Stimulated activated CD8-positive, alpha-beta memory T cell treated with anti-CD3 and anti-CD28 coated beads, Interleukin-7, amount 100 ng/mL, for 1 hour (primary cell): ENCODE results near the gene RBBP6.

Experiments
- DNase-seq, 2 donors: peaks; one replicate each; pipeline ENCODE4 v3.0.0-alpha.2; 2020; ENCODE audit warnings: low read depth in 2 of 2

RBBP6 gene

GRCh38 chr16:24523569-24523968 is 15.8 kb upstream of the RBBP6 start:
- no peak for DNase-seq

- no peak for DNase-seq
These were observed 14.3 kb upstream of the RBBP6 start for GRCh38 chr16:24524855-24525677.

GRCh38 chr16:24525970-24526559 is 13.3 kb upstream of the RBBP6 start:
- no peak for DNase-seq

GRCh38 chr16:24526701-24527495 is 12.5 kb upstream of the RBBP6 start:
- no peak for DNase-seq

GRCh38 chr16:24531166-24531565 is 8.2 kb upstream of the RBBP6 start:
- no peak for DNase-seq

- no peak for DNase-seq
These were observed 4.7 kb upstream of the RBBP6 start for GRCh38 chr16:24534620-24535019.

GRCh38 chr16:24535827-24536226 is 3.5 kb upstream of the RBBP6 start:
- DNase-seq: no peak

GRCh38 chr16:24536671-24537070 is 2.7 kb upstream of the RBBP6 start:
- no peak for DNase-seq

- DNase-seq: no peak
These were observed 1.7 kb upstream of the RBBP6 start for GRCh38 chr16:24537474-24538337.

- DNase-seq: no peak
These were observed 541 bp upstream of the RBBP6 start for GRCh38 chr16:24538756-24539294.

- peak in 1 of 2 donors; percentile 15 for DNase-seq
These were observed 660 bp downstream of the RBBP6 start for GRCh38 chr16:24539850-24540601.

- no peak for DNase-seq
These were observed 1.3 kb downstream of the RBBP6 start for GRCh38 chr16:24540602-24541210.

GRCh38 chr16:24541233-24541933 is 2.0 kb downstream of the RBBP6 start:
- DNase-seq: no peak

- no peak for DNase-seq
These were observed 4.6 kb downstream of the RBBP6 start for GRCh38 chr16:24543949-24544348.

GRCh38 chr16:24544640-24545039 is 5.3 kb downstream of the RBBP6 start:
- no peak for DNase-seq

GRCh38 chr16:24550295-24550694 is 10.9 kb downstream of the RBBP6 start:
- no peak for DNase-seq

- no peak for DNase-seq
These were observed 13.4 kb downstream of the RBBP6 start for GRCh38 chr16:24552705-24553246.

- no peak for DNase-seq
These were observed 14.6 kb downstream of the RBBP6 start for GRCh38 chr16:24553983-24554382.

- no peak for DNase-seq
These were observed 16.0 kb downstream of the RBBP6 start for GRCh38 chr16:24555346-24555872.
